ENCODE data around the gene CYP2A6. TPM values are rescaled to one million over a fixed set of nuclear protein-coding genes. Genes with fewer than 3 reads are reported as not detected.

Gene CYP2A6
- total RNA-seq, 2 donors from 2014 or later: 1.4 TPM; not detected in 1

GRCh38 chr19:40802300-40803169 is 47.7 kb downstream of the CYP2A6 start:
- peak; percentile 83 for DNase-seq
- intact Hi-C loops (cut with DNase I): no loop called here
- peak overlapping the region; percentile 82 for H3K27ac ChIP-seq
- H3K36me3 ChIP-seq: no peaks in the 10 kb centered on the region
- TF ChIP-seq, protein P1, sequence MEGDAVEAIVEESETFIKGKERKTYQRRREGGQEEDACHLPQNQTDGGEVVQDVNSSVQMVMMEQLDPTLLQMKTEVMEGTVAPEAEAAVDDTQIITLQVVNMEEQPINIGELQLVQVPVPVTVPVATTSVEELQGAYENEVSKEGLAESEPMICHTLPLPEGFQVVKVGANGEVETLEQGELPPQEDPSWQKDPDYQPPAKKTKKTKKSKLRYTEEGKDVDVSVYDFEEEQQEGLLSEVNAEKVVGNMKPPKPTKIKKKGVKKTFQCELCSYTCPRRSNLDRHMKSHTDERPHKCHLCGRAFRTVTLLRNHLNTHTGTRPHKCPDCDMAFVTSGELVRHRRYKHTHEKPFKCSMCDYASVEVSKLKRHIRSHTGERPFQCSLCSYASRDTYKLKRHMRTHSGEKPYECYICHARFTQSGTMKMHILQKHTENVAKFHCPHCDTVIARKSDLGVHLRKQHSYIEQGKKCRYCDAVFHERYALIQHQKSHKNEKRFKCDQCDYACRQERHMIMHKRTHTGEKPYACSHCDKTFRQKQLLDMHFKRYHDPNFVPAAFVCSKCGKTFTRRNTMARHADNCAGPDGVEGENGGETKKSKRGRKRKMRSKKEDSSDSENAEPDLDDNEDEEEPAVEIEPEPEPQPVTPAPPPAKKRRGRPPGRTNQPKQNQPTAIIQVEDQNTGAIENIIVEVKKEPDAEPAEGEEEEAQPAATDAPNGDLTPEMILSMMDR (IDR thresholded peaks at IDR 0.05): no peak
- H3K9me3 ChIP-seq: no peaks in the 10 kb centered on the region
- H3K27me3 ChIP-seq: no peaks in the 10 kb centered on the region
- H3K4me1 ChIP-seq: peaks cover 57% of the 10 kb centered on the region
- H3K9ac ChIP-seq (ENCODE audit: low read depth in 2 of 2, low read length in 2 of 2): peak overlapping the region; percentile 44 to 75
- peak overlapping the region; percentile 5 for H3K4me3 ChIP-seq

DNA sequence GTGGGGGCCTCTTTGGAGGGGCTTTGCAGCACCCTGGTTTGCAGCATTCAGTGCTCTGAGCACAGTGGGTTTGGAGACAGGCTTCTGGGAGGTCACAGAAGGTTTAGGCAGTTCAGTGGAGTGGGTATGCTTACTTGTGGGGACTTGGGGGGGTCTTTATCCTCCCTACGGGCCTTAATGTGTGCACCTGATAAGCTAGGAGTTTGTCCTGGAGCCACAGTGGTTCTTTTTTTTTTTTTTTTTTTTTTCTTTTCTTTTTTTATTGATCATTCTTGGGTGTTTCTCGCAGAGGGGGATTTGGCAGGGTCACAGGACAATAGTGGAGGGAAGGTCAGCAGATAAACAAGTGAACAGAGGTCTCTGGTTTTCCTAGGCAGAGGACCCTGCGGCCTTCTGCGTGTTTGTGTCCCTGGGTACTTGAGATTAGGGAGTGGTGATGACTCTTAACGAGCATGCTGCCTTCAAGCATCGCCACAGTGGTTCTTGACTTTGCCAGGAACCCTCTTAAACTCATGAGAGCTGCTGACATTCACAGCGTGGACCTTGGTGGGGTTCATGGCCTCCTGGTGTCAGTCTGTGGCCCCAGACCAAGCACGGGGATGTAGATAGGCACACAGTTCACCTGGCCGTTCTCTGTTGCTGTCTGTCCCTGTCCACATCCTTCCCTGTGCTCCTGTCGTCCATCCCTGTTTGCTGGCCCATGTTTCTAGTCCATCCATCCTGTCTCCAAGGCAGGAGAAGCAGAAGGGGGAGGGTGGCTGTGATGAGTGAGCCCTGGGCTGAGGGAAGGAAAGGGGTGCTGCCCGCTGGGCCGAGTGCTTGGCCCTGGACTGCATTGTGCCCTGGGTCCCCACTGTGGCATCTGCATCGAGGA is 48.6 kb downstream of the CYP2A6 start:
- TF ChIP-seq, protein P1 (IDR thresholded peaks at IDR 0.05): no peak
- Histone ChIP-seq H3K9me3 (no peaks in the 10 kb centered on the region), H3K4me1 (peaks cover 57% of the 10 kb centered on the region), H3K9ac (ENCODE audit: low read depth in 2 of 2, low read length in 2 of 2) (peak overlapping the region; percentile 44 to 85), H3K27ac (peak overlapping the region; percentile 82), H3K4me3 (no peak overlapping the region), H3K27me3 (no peaks in the 10 kb centered on the region), H3K36me3 (no peaks in the 10 kb centered on the region)
- intact Hi-C loops (cut with DNase I): no loop called here
- no peak for DNase-seq

DNA sequence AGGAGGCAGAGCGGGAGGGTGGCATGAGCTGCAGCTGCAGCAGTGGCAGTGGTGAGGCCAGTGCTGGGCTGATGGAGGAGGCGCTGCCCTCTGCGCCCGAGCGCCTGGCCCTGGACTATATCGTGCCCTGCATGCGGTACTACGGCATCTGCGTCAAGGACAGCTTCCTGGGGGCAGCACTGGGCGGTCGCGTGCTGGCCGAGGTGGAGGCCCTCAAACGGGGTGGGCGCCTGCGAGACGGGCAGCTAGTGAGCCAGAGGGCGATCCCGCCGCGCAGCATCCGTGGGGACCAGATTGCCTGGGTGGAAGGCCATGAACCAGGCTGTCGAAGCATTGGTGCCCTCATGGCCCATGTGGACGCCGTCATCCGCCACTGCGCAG is 49.3 kb downstream of the CYP2A6 start:
- intact Hi-C loops (cut with DNase I): no loop called here
- H3K9me3 ChIP-seq: no peaks in the 10 kb centered on the region
- peaks cover 53% of the 10 kb centered on the region for H3K4me1 ChIP-seq
- H3K27me3 ChIP-seq: no peaks in the 10 kb centered on the region
- peak overlapping the region; percentile 82 for H3K27ac ChIP-seq
- no peak overlapping the region for H3K4me3 ChIP-seq
- H3K9ac ChIP-seq (ENCODE audit: low read depth in 2 of 2, low read length in 2 of 2): peak overlapping the region; percentile 51 to 85
- TF ChIP-seq, protein P1 (IDR thresholded peaks at IDR 0.05): no peak
- no peaks in the 10 kb centered on the region for H3K36me3 ChIP-seq
- no peak for DNase-seq

GRCh38 chr19:40800339-40800996 is 49.8 kb downstream of the CYP2A6 start:
- intact Hi-C loops (cut with DNase I): no loop called here
- H3K4me3 ChIP-seq: peak overlapping the region; percentile 94
- no peaks in the 10 kb centered on the region for H3K27me3 ChIP-seq
- peak overlapping the region; percentile 93 for H3K27ac ChIP-seq
- H3K36me3 ChIP-seq: no peaks in the 10 kb centered on the region
- no peak for DNase-seq
- H3K9me3 ChIP-seq: no peaks in the 10 kb centered on the region
- peaks cover 49% of the 10 kb centered on the region for H3K4me1 ChIP-seq
- TF ChIP-seq, protein P1 (IDR thresholded peaks at IDR 0.05): no peak
- H3K9ac ChIP-seq (ENCODE audit: low read depth in 2 of 2, low read length in 2 of 2): peak overlapping the region; percentile 85 to 96
